ENCODE measurements around the gene UBE2R2.

- TF ChIP-seq CTCF (conservative IDR thresholded peaks at IDR 0.05) (no peak), ZFX (IDR thresholded peaks at IDR 0.05) (no peak)
Observed at GRCh38 chr9:33946779-33947535, 130.0 kb downstream of the UBE2R2 start.

Data from C4-2B (cell line).